Prostate gland (tissue), 2 donors: ENCODE results near the gene MVB12B. TPM values are rescaled to one million over a fixed set of nuclear protein-coding genes. Genes with fewer than 3 reads are reported as not detected.

Source experiments
- DNase-seq: peaks from one replicate; pipeline ENCODE4 v3.0.0-alpha.2; 2019; ENCODE audit warnings: low spot score
- H3K27ac ChIP-seq, 2 donors: fragments of 200-600 bp; sonication (generic); 2 replicates each; pipeline ENCODE4 v1.5.1; 2017 to 2019
- H3K27me3 ChIP-seq: fragments of 200-600 bp; sonication (generic); replicated peaks from 2 replicates; pipeline ENCODE4 v1.5.1; 2019; ENCODE audit not compliant: insufficient read depth
- H3K36me3 ChIP-seq, 2 donors: fragments of 200-600 bp; sonication (generic); 1 replicate in 1 of 2; 2 replicates in 1 of 2; pipeline versions ENCODE4 v1.5.1 to v1.8.1; 2017 to 2019
- H3K4me1 ChIP-seq: fragments of 200-600 bp; sonication (generic); replicated peaks from 2 replicates; pipeline ENCODE4 v1.5.1; 2019
- H3K4me3 ChIP-seq, 2 donors: fragments of 200-600 bp; sonication (generic); 2 replicates each; pipeline ENCODE4 v1.5.1; 2017 to 2019
- H3K9me3 ChIP-seq: fragments of 200-600 bp; sonication (generic); 2 replicates; pipeline ENCODE4 v1.5.1; 2017
- CTCF ChIP-seq, 4 experiments: fragments of 200-600 bp in 2 of 4; fragments of 450-650 bp in 2 of 4; sonication (generic) in 2 of 4; IDR thresholded peaks; 1 replicate in 3 of 4; 2 replicates in 1 of 4; pipeline ENCODE4 v1.5.1; 2016 to 2019; ENCODE audit warnings: antibody characterized with exemption in 4 of 4, mild to moderate bottlenecking in 2 of 4, moderate library complexity in 2 of 4
- POLR2A ChIP-seq: fragments of 450-650 bp; IDR thresholded peaks from one replicate; pipeline ENCODE4 v1.6.1; 2016; ENCODE audit warnings: antibody characterized with exemption, mild to moderate bottlenecking
- POLR2AphosphoS5 ChIP-seq: sonication (generic); formaldehyde crosslinking; IDR thresholded peaks from one replicate; pipeline ENCODE4 v1.6.1; 2017; ENCODE audit warnings: antibody characterized with exemption
- WGBS: methylation state at CpG from one replicate; pipeline ENCODE4 v1.1.5; 2018; 5-methylcytosine and 5-hydroxymethylcytosine counted together
- intact Hi-C: fragments of 100-400 bp; cut with DNase I; formaldehyde crosslinking; loops from one replicate; pipeline ENCODE4 v1.14.2; 2022
- total RNA-seq, 2 donors: library from RNA; depleted of rRNA; stranded (reverse); fragments of >200 nt; gene quantifications; one replicate each; pipeline ENCODE4 v1.1.0, GENCODE V29; 2016

Gene MVB12B
- total RNA-seq, 2 donors from 2014 or later = 17.3 to 28.4 TPM

GRCh38 chr9:126515001-126515872, 188.6 kb downstream of the MVB12B start:
- 63% methylated on average over 25 of the region's 27 CpGs for WGBS
- Histone ChIP-seq H3K27me3 (peaks cover 22% of the 10 kb centered on the region), H3K36me3 (no peaks in the 10 kb centered on the region), H3K4me1 (no peaks in the 10 kb centered on the region), H3K9me3 (no peaks in the 10 kb centered on the region), H3K27ac (peak overlapping the region; percentile 24 to 29), H3K4me3 (no peak overlapping the region)
- intact Hi-C loops = no loop called here
- TF ChIP-seq POLR2AphosphoS5 (no peak), CTCF (IDR thresholded peaks at IDR 0.05) (no peak), POLR2A (no peak)
- DNase-seq = no peak

- WGBS = 53% methylated on average over 14 of the region's 14 CpGs
- Histone ChIP-seq H3K9me3 (no peaks in the 10 kb centered on the region), H3K4me3 (no peak overlapping the region), H3K27ac (peak overlapping the region in 1 of 2 donors; percentile 29), H3K4me1 (no peaks in the 10 kb centered on the region), H3K27me3 (peaks cover 22% of the 10 kb centered on the region), H3K36me3 (no peaks in the 10 kb centered on the region)
- intact Hi-C loops = no loop called here
- no peak for DNase-seq
- TF ChIP-seq CTCF (IDR thresholded peaks at IDR 0.05) (no peak), POLR2AphosphoS5 (no peak), POLR2A (no peak)
These were observed 189.4 kb downstream of the MVB12B start for GRCh38 chr9:126515873-126516505.

GRCh38 chr9:126516561-126516935, 189.9 kb downstream of the MVB12B start:
- no peaks in the 10 kb centered on the region for H3K4me1 ChIP-seq
- intact Hi-C loops = no loop called here
- no peaks in the 10 kb centered on the region for H3K36me3 ChIP-seq
- H3K27me3 ChIP-seq = peaks cover 22% of the 10 kb centered on the region
- no peak for DNase-seq
- peak overlapping the region in 1 of 2 donors; percentile 17 for H3K4me3 ChIP-seq
- TF ChIP-seq POLR2AphosphoS5 (no peak), CTCF (IDR thresholded peaks at IDR 0.05) (no peak), POLR2A (no peak)
- WGBS = 53% methylated on average over 8 of the region's 8 CpGs
- no peaks in the 10 kb centered on the region for H3K9me3 ChIP-seq
- peak overlapping the region; percentile 41 to 49 for H3K27ac ChIP-seq

DNA sequence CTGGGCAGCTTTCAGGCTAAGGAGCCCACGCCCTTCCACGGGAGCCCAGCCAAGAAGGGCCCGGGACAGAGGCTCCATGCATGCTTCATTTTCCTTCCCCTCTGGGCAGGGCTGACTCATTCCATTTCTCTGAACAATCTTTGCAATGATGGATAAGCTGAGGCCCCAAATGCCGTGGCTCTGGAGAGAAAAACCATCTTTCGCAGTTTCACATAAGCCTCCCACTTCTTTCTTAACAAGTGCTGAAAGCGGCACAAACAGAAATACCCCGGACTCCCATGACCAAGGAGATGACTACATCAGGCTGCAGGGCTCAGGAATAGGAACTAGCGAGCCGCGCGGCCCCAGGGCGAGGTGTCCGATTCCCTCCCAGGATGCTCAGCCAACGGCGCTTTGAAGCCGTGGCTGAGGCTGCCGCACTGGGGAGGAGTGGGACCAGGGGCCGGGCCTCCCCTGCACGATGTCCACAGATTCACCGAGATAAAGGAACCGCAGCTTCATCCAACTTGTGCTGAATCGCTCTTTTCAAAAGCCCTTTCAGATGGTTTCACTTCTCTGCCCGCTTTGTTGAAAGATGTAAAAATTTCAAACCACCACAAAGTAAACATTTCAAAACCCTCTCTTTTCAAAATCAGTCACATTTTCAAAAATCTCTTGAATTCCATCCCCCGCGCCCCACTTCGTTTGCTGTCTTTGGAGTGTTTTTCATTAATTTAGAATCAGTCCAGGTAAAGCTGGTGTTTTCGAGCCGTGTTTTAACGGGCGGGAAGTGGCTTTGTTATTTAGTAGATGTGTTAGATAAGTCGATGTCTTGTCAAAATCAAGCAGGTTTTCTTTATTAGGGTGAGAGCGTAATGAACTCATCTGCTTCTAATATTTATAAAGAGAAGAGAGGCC, 190.6 kb downstream of the MVB12B start:
- no peaks in the 10 kb centered on the region for H3K9me3 ChIP-seq
- peak overlapping the region; percentile 41 to 49 for H3K27ac ChIP-seq
- DNase-seq = no peak
- intact Hi-C loops = no loop called here
- peaks cover 22% of the 10 kb centered on the region for H3K27me3 ChIP-seq
- 4% methylated on average over 32 of the region's 32 CpGs for WGBS
- H3K4me1 ChIP-seq = no peaks in the 10 kb centered on the region
- no peak for TF ChIP-seq CTCF (IDR thresholded peaks at IDR 0.05)
- H3K36me3 ChIP-seq = no peaks in the 10 kb centered on the region
- H3K4me3 ChIP-seq = peak overlapping the region; percentile 10 to 17
